HepG2 (cell line): Measurements from ENCODE around the gene KRTAP5-9. TPM values are rescaled to one million over a fixed set of nuclear protein-coding genes. Genes with fewer than 3 reads are reported as not detected.

Experiments used
- AFF4 ChIP-seq: sonication (generic); formaldehyde crosslinking; IDR thresholded peaks from 2 replicates; pipeline ENCODE4 v1.4.0; 2020; ENCODE audit warnings: missing genetic modification reagents
- AHDC1 ChIP-seq: sonication (generic); formaldehyde crosslinking; IDR thresholded peaks from 2 replicates; pipeline ENCODE4 v1.5.1; 2020; ENCODE audit warnings: mild to moderate bottlenecking, missing genetic modification reagents, borderline replicate concordance
- ARID5B ChIP-seq: IDR thresholded peaks from 2 replicates; pipeline ENCODE4 v1.4.0; 2020; ENCODE audit warnings: mild to moderate bottlenecking, missing genetic modification reagents
- CHD4 ChIP-seq: fragments of 200-600 bp; sonication (generic); IDR thresholded peaks from 2 replicates; pipeline ENCODE4 v1.7.0; 2017; ENCODE audit warnings: mild to moderate bottlenecking, low read length, borderline replicate concordance
- CREB1 ChIP-seq, 2 experiments: fragments of 450-650 bp in 1 of 2; IDR thresholded peaks; 2 replicates each; pipeline ENCODE4 v1.6.1; 2016 to 2017; ENCODE audit warnings: control low read depth in 1 of 2, mild to moderate bottlenecking in 1 of 2, missing compliant biosample characterization in 1 of 2, missing genetic modification characterization in 1 of 2
- GFI1 ChIP-seq: sonication (generic); formaldehyde crosslinking; IDR thresholded peaks from 2 replicates; pipeline ENCODE4 v1.5.0; 2020; ENCODE audit warnings: missing genetic modification reagents, mild to moderate bottlenecking, borderline replicate concordance
- MAFF ChIP-seq: IDR thresholded peaks from 2 replicates; pipeline ENCODE4 v1.6.1; 2011; ENCODE audit warnings: low read depth, low read length, improper control_type of control experiment
- SAFB2 ChIP-seq: sonication (generic); formaldehyde crosslinking; IDR thresholded peaks from 2 replicates; pipeline ENCODE4 v1.5.1; 2020; ENCODE audit warnings: missing genetic modification reagents, low read depth, mild to moderate bottlenecking, borderline replicate concordance
- SRSF1 ChIP-seq: fragments of 200-400 bp; formaldehyde crosslinking; optimal IDR thresholded peaks from 2 replicates; pipeline ENCODE3; 2017; ENCODE audit warnings: mild to moderate bottlenecking, low read depth, low read length, moderate library complexity
- ZNF160 ChIP-seq: sonication (generic); formaldehyde crosslinking; IDR thresholded peaks from 2 replicates; pipeline ENCODE4 v1.8.0; 2022; ENCODE audit warnings: mild to moderate bottlenecking, inconsistent platforms, missing genetic modification reagents
- ZNF382 ChIP-seq: sonication (generic); formaldehyde crosslinking; IDR thresholded peaks from 2 replicates; pipeline ENCODE4 v1.5.0; 2020; ENCODE audit warnings: missing genetic modification reagents, mild to moderate bottlenecking, borderline replicate concordance
- ZNF598 ChIP-seq: sonication (generic); formaldehyde crosslinking; IDR thresholded peaks from 2 replicates; pipeline ENCODE4 v1.5.1; 2020; ENCODE audit warnings: mild to moderate bottlenecking, missing genetic modification reagents, borderline replicate concordance
- ZNF747 ChIP-seq: sonication (generic); formaldehyde crosslinking; IDR thresholded peaks from 2 replicates; pipeline ENCODE4 v1.8.1; 2023; ENCODE audit warnings: missing genetic modification reagents, mild to moderate bottlenecking, borderline replicate concordance
- ZNF768 ChIP-seq: sonication (generic); formaldehyde crosslinking; IDR thresholded peaks from 2 replicates; pipeline ENCODE4 v1.4.0; 2020; ENCODE audit warnings: missing genetic modification reagents
- polyA plus RNA-seq, 8 experiments: library from polyadenylated mRNA; depleted of rRNA in 3 of 8; stranded (reverse) in 7 of 8; unstranded in 1 of 8; fragments of >200 nt; fragmentation: Illumina TruSeq in 4 of 8; extraction: Trizol in 4 of 8; gene quantifications; 2 replicates each; pipeline versions ENCODE4 v1.2.1 to v1.2.3, GENCODE V29; 2011 to 2016; ENCODE audit warnings: low read depth in 4 of 8, missing spikeins in 1 of 8, mixed read lengths in 1 of 8; ENCODE audit not compliant: insufficient read depth in 1 of 8
- total RNA-seq, 5 experiments: library from RNA; depleted of rRNA; stranded (reverse); fragments of >200 nt; fragmentation: Illumina TruSeq; extraction: Trizol; gene quantifications; 2 replicates each; pipeline ENCODE4 v1.2.3, GENCODE V29; 2016; ENCODE audit warnings: low read depth in 1 of 5

KRTAP5-9 gene
- total and polyA plus RNA-seq, 2 of the 13 experiments (the other 11 are each of a cell fraction or from before 2014, with no cell fraction given) = 0.09 TPM; not detected in 1

- TF ChIP-seq AHDC1 (CRISPR knock-in tag) = peak; percentile 32; the same call in 1 of the 2 replicates
- TF ChIP-seq ZNF382 (CRISPR knock-in tag) = no peak
- no peak for TF ChIP-seq SRSF1
- TF ChIP-seq MAFF = no peak
- TF ChIP-seq SAFB2 = no peak
- no peak for TF ChIP-seq AFF4
- TF ChIP-seq ZNF160 = no peak
- TF ChIP-seq CHD4 = no peak
- TF ChIP-seq ZNF598 = no peak
- no peak for TF ChIP-seq ZNF747
- TF ChIP-seq CREB1 (IDR thresholded peaks at IDR 0.05) = no peak
- peak; percentile 45; the same call in 1 of the 2 replicates for TF ChIP-seq CREB1 (CRISPR knock-in tag; IDR thresholded peaks at IDR 0.05)
- peak; percentile 70; the same call in 1 of the 2 replicates for TF ChIP-seq GFI1 (CRISPR knock-in tag)
- TF ChIP-seq ARID5B (CRISPR knock-in tag) = peak; percentile 85
- TF ChIP-seq ZNF768 (CRISPR knock-in tag) = no peak
Observed at GRCh38 chr11:71525938-71526495, 22.2 kb upstream of the KRTAP5-9 start (continued).
